ENCODE data around the gene SCAMP5.

Gene SCAMP5

GRCh38 chr15:74976159-74976558, 19.2 kb upstream of the SCAMP5 start:
- TF ChIP-seq, protein P1, sequence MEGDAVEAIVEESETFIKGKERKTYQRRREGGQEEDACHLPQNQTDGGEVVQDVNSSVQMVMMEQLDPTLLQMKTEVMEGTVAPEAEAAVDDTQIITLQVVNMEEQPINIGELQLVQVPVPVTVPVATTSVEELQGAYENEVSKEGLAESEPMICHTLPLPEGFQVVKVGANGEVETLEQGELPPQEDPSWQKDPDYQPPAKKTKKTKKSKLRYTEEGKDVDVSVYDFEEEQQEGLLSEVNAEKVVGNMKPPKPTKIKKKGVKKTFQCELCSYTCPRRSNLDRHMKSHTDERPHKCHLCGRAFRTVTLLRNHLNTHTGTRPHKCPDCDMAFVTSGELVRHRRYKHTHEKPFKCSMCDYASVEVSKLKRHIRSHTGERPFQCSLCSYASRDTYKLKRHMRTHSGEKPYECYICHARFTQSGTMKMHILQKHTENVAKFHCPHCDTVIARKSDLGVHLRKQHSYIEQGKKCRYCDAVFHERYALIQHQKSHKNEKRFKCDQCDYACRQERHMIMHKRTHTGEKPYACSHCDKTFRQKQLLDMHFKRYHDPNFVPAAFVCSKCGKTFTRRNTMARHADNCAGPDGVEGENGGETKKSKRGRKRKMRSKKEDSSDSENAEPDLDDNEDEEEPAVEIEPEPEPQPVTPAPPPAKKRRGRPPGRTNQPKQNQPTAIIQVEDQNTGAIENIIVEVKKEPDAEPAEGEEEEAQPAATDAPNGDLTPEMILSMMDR (IDR thresholded peaks at IDR 0.05; ENCODE audit: low read depth, low read length): no peak
- no peak for DNase-seq (ENCODE audit: low read depth, low spot score)
- no peak overlapping the region for H3K4me3 ChIP-seq (ENCODE audit: low read depth, low read length)
- in situ Hi-C loops (cut with HindIII; ENCODE audit: low sequenced_read_pairs): no loop called here

DNA sequence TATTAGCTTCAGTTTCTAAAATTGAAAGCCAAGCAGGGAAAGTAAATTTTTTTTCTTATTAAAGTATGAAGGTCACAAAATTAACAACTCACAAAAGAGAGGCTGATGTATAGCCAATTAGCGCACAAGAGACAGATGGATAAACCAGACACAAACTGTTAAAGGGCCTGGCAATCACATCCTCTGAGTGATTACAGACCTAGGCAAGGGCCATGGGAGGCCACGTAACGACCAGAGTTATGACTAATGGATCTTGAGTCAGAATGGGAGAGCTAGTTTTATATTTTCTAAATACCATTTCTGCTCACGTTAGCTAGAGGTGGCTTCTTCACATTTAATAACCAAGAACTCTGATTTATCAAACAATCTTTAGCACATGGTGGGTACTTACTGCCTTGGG, 17.8 kb upstream of the SCAMP5 start:
- DNase-seq (ENCODE audit: low read depth, low spot score): no peak
- in situ Hi-C loops (cut with HindIII; ENCODE audit: low sequenced_read_pairs): no loop called here
- TF ChIP-seq, protein P1 (IDR thresholded peaks at IDR 0.05; ENCODE audit: low read depth, low read length): no peak
- H3K4me3 ChIP-seq (ENCODE audit: low read depth, low read length): no peak overlapping the region

GRCh38 chr15:74978077-74978476, 17.3 kb upstream of the SCAMP5 start:
- TF ChIP-seq, protein P1 (IDR thresholded peaks at IDR 0.05; ENCODE audit: low read depth, low read length): no peak
- DNase-seq (ENCODE audit: low read depth, low spot score): no peak
- in situ Hi-C loops (cut with HindIII; ENCODE audit: low sequenced_read_pairs): no loop called here
- no peak overlapping the region for H3K4me3 ChIP-seq (ENCODE audit: low read depth, low read length)

GRCh38 chr15:74978503-74978902, 16.9 kb upstream of the SCAMP5 start:
- peak; percentile 16 for DNase-seq (ENCODE audit: low read depth, low spot score)
- in situ Hi-C loops (cut with HindIII; ENCODE audit: low sequenced_read_pairs): no loop called here
- TF ChIP-seq, protein P1 (IDR thresholded peaks at IDR 0.05; ENCODE audit: low read depth, low read length): no peak
- no peak overlapping the region for H3K4me3 ChIP-seq (ENCODE audit: low read depth, low read length)

DNA sequence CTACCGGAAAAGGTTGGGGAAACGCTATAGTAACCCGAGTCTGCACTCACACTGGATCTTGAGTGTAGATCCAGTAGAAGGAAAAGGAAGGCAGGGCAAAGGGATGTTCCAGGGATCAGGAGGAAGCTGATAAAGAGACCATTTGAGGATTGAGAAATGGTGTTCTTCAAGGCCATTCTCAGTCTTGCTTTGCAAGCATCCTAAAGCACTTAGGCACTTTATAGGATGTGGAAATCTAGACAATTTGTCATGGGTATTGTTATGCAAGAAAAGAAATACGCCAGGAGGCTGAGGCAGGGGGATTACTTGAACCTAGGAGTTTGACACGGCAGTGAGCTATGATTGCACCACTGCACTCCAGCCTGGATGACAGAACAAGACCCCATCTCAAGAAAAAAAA, 13.2 kb upstream of the SCAMP5 start:
- TF ChIP-seq, protein P1 (IDR thresholded peaks at IDR 0.05; ENCODE audit: low read depth, low read length): no peak
- no peak overlapping the region for H3K4me3 ChIP-seq (ENCODE audit: low read depth, low read length)
- in situ Hi-C loops (cut with HindIII; ENCODE audit: low sequenced_read_pairs): no loop called here
- DNase-seq (ENCODE audit: low read depth, low spot score): no peak

DNA sequence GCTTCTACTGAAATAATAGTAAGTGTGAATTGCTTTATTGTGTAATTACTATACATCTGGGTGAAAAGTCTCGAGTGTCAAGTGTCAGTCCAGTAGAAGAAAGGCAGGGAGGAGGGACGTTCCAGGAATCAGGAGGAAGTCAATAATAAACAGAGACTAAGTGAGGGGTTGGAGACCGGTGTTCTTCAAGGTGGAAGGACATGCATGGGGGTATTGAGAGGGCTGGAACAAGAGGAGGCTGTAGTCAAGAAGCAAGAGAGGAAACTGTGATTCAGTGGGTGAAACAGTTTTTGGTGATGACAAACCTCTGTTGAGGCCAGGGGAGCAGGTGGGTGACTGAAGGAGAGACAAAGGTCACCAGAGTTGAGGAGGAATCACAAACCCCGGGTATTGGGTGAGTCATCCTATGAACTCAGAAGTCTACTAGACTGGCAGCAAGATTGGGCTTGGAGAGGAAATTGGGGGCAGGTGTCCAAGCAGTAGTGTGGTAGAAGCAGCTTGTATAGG, 11.6 kb upstream of the SCAMP5 start:
- H3K4me3 ChIP-seq (ENCODE audit: low read depth, low read length): no peak overlapping the region
- TF ChIP-seq, protein P1 (IDR thresholded peaks at IDR 0.05; ENCODE audit: low read depth, low read length): no peak
- in situ Hi-C loops (cut with HindIII; ENCODE audit: low sequenced_read_pairs): no loop called here
- no peak for DNase-seq (ENCODE audit: low read depth, low spot score)
